CD4-positive, CD25-positive, alpha-beta regulatory T cell (primary cell): ENCODE measurements around the gene PPFIA4. TPM values are rescaled to one million over a fixed set of nuclear protein-coding genes. Genes with fewer than 3 reads are reported as not detected.

Experiments used
- ATAC-seq, 2 donors: fragments of 150-1000 bp; cut with Tn5 transposase; one replicate each; pipeline ENCODE4 v1.10.0; 2021; ENCODE audit warnings: low read depth in 2 of 2, moderate number of reproducible peaks in 2 of 2, moderate library complexity in 1 of 2
- DNase-seq, 3 donors: peaks; one replicate each; pipeline versions ENCODE4 v3.0.0 to v3.0.0-alpha.2; 2012 to 2022; ENCODE audit warnings: mixed read lengths in 1 of 3
- H3K27ac ChIP-seq: one replicate; pipeline ENCODE4 v1.7.0; 2013; ENCODE audit warnings: mild to moderate bottlenecking, low read length; ENCODE audit not compliant: insufficient read depth, poor library complexity, severe bottlenecking
- H3K27me3 ChIP-seq: one replicate; pipeline ENCODE4 v1.7.0; 2013; ENCODE audit warnings: low read length; ENCODE audit not compliant: control insufficient read depth, insufficient read depth
- H3K36me3 ChIP-seq: one replicate; pipeline ENCODE4 v1.7.0; 2013; ENCODE audit warnings: mild to moderate bottlenecking, low read length, moderate library complexity; ENCODE audit not compliant: control insufficient read depth, insufficient read depth
- H3K4me1 ChIP-seq: 2 replicates; pipeline ENCODE4 v1.7.0; 2013; ENCODE audit warnings: mild to moderate bottlenecking, low read length; ENCODE audit not compliant: insufficient read depth, control insufficient read depth, poor library complexity, severe bottlenecking
- H3K4me3 ChIP-seq: one replicate; pipeline ENCODE4 v1.7.0; 2013; ENCODE audit warnings: low read depth, mild to moderate bottlenecking, low read length, moderate library complexity
- H3K9me3 ChIP-seq, 2 experiments: 1 replicate in 1 of 2; 2 replicates in 1 of 2; pipeline ENCODE4 v1.7.0; 2013; ENCODE audit warnings: low read length in 2 of 2, mild to moderate bottlenecking in 1 of 2, moderate library complexity in 1 of 2; ENCODE audit not compliant: control insufficient read depth in 2 of 2
- H3K27ac Mint-ChIP-seq, 3 donors: one replicate each; pipeline ENCODE4 v1.8.0; 2020 to 2022; ENCODE audit warnings: mild to moderate bottlenecking in 3 of 3, mixed read lengths in 3 of 3, moderate library complexity in 2 of 3
- H3K27me3 Mint-ChIP-seq: one replicate; pipeline ENCODE4 v1.8.0; 2022; ENCODE audit warnings: mild to moderate bottlenecking, mixed read lengths
- H3K36me3 Mint-ChIP-seq: one replicate; pipeline ENCODE4 v1.8.0; 2020; ENCODE audit warnings: mixed read lengths
- H3K4me1 Mint-ChIP-seq, 4 donors: one replicate each; pipeline ENCODE4 v1.8.0; 2020 to 2022; ENCODE audit warnings: mixed read lengths in 4 of 4, mild to moderate bottlenecking in 1 of 4
- H3K4me3 Mint-ChIP-seq, 4 donors: one replicate each; pipeline ENCODE4 v1.8.0; 2020 to 2022; ENCODE audit warnings: mild to moderate bottlenecking in 4 of 4, mixed read lengths in 4 of 4, moderate library complexity in 3 of 4
- H3K9me3 Mint-ChIP-seq, 7 donors: one replicate each; pipeline ENCODE4 v1.8.0; 2020 to 2022; ENCODE audit warnings: mixed read lengths in 7 of 7, mild to moderate bottlenecking in 3 of 7, moderate library complexity in 2 of 7
- polyA plus RNA-seq, 4 donors: library from polyadenylated mRNA; unstranded; fragments of 300-500 nt; fragmentation: Illumina TruSeq; gene quantifications; one replicate each; pipeline ENCODE4 v1.2.3, GENCODE V29; 2021
- total RNA-seq: library from RNA; stranded (reverse); gene quantifications from one replicate; pipeline ENCODE4 v1.2.3, GENCODE V29; 2022

Gene PPFIA4
- total and polyA plus RNA-seq, 5 donors from 2014 or later = 0.96 TPM; not detected in 4

DNA sequence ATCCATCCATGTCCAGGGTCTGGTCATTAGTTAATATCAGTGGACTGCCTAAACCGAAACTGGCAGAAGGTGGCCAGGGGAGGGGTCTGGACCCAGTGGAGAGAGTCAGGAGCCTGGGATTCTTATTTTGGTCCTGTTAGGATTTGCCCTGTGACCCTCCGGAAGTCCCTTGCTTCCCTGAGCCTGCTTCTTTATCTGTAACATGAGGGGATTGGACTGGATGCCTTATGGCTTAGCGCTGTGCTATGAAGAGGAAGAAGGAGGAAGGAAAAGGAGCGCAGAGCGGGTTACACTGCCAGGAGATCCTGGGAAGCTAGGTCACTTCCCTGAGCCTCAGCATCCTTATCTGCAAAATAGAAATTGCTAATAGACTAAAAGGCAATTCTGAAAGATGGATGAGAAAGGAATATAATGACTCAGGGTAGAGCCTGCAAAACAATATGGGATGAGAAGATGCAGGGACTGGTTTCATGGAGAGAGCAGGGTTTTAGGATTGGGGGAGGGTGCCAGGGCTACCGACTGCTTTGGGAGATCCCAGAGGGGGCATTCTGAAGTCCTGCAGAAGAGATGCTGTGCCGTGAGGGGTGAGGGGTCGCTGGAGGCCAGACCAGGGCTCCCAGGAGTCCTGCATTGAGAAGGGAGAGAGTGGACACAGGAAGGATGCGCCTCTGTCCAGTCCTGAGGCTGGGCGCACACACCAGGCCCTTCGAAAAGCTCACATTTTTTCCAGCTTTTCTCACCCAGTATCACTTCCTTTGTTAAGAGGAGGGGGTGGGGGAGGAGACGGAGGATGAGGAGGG lies 100.8 kb downstream of the PPFIA4 start:
- DNase-seq (no peak), ATAC-seq (no peak)
- peak overlapping the region in 1 of 3 donors; percentile 29 for H3K27ac Mint-ChIP-seq
- Histone ChIP-seq H3K27me3 (peaks cover 4% of the 10 kb centered on the region), H3K4me1 (no peaks in the 10 kb centered on the region), H3K27ac (no peak overlapping the region), H3K4me3 (no peak overlapping the region), H3K36me3 (no peaks in the 10 kb centered on the region), H3K9me3 (no peaks in the 10 kb centered on the region)
- peaks cover 44% of the 10 kb centered on the region for H3K27me3 Mint-ChIP-seq
- H3K36me3 Mint-ChIP-seq = no peaks in the 10 kb centered on the region
- H3K4me1 Mint-ChIP-seq = peaks cover 0 to 10% (median 3%) of the 10 kb centered on the region in 4 donors
- peak overlapping the region in 2 of 4 donors; percentile 24 to 41 for H3K4me3 Mint-ChIP-seq
- H3K9me3 Mint-ChIP-seq = peaks cover 0 to 1% (median 0%) of the 10 kb centered on the region in 7 donors

DNA sequence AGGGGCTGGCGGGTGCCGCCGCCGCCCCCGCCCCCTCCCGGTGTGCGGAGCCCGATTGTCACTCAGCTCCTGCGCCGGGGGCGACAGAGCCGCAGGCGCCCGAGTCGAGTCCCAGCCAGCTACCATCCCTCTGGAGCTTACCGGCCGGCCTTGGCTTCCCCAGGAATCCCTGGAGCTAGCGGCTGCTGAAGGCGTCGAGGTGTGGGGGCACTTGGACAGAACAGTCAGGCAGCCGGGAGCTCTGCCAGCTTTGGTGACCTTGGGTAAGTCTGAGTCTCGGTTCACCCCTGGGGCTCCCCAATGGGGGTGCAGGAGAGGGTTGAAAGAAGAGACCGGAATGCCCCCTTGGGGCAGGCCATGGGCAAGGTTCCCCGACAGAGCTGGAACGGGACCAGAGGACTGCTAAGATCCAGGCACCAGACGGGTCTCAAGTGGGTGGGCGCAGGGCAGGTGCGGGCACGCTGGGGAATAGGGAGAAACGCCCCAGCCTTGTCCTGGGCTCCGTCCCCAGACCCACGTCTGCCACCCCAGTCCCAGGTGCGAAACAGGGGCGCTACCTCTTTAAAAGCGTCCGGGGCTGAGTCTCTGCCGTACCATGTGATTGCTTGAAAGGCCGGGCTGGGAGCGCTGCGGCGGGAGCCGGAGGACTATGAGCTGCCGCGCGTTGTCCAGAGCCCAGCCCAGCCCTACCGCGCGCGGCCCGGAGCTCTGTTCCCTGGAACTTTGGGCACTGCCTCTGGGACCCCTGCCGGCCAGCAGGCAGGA lies 101.6 kb downstream of the PPFIA4 start, which contains the start of gene ADORA1:
Gene ADORA1 (plus strand): TSS at position 61 of the 765 bp plus-strand sequence. CDS start 1,116 bp downstream, outside the sequence.
- Histone ChIP-seq H3K27me3 (peaks cover 4% of the 10 kb centered on the region), H3K36me3 (no peaks in the 10 kb centered on the region), H3K4me3 (no peak within 1 kb of the TSS), H3K9me3 (no peaks in the 10 kb centered on the region), H3K27ac (no peak within 1 kb of the TSS), H3K4me1 (no peaks in the 10 kb centered on the region)
- Mint-ChIP-seq H3K36me3 (no peaks in the 10 kb centered on the region), H3K27ac (peak within 1 kb of the TSS in 1 of 3 donors; percentile 29), H3K4me1 (peaks cover 0 to 10% (median 3%) of the 10 kb centered on the region in 4 donors), H3K9me3 (peaks cover 0 to 1% (median 0%) of the 10 kb centered on the region in 7 donors), H3K4me3 (peak within 1 kb of the TSS in 2 of 4 donors; percentile 24 to 41), H3K27me3 (peaks cover 39% of the 10 kb centered on the region)
- DNase-seq = no peak
- no peak for ATAC-seq

GRCh38 chr1:203128431-203128715 lies 102.1 kb downstream of the PPFIA4 start:
- Mint-ChIP-seq H3K9me3 (peaks cover 0 to 1% (median 0%) of the 10 kb centered on the region in 7 donors), H3K36me3 (no peaks in the 10 kb centered on the region), H3K27ac (no peak overlapping the region), H3K27me3 (peaks cover 39% of the 10 kb centered on the region), H3K4me1 (peaks cover 0 to 10% (median 3%) of the 10 kb centered on the region in 4 donors), H3K4me3 (no peak overlapping the region)
- ATAC-seq = no peak
- Histone ChIP-seq H3K27me3 (peaks cover 4% of the 10 kb centered on the region), H3K4me1 (no peaks in the 10 kb centered on the region), H3K27ac (no peak overlapping the region), H3K9me3 (no peaks in the 10 kb centered on the region), H3K4me3 (no peak overlapping the region), H3K36me3 (no peaks in the 10 kb centered on the region)
- DNase-seq = no peak

Other genes starting within 250 kb of the PPFIA4 start
- gene KDM5B, start 218.1 kb upstream of the PPFIA4 start, total RNA-seq = 77.7 TPM
- 10 to 100 TPM; 13.7 to 16.9 (median 14.5) TPM for gene KDM5B, start 218.1 kb upstream of the PPFIA4 start, polyA plus RNA-seq
- not detected for gene PCAT6, start 215.5 kb upstream of the PPFIA4 start, total RNA-seq
- gene PCAT6, start 215.5 kb upstream of the PPFIA4 start, polyA plus RNA-seq = not detected
- gene RABIF, start 137.3 kb upstream of the PPFIA4 start, total RNA-seq = 13.0 TPM
- 10 to 100 TPM; 25.1 to 30.7 (median 28.0) TPM for gene RABIF, start 137.3 kb upstream of the PPFIA4 start, polyA plus RNA-seq
- 16.5 TPM for gene KLHL12, start 99.3 kb upstream of the PPFIA4 start, total RNA-seq
- 10 to 100 TPM; 19.2 to 27.7 (median 20.6) TPM for gene KLHL12, start 99.3 kb upstream of the PPFIA4 start, polyA plus RNA-seq
- 70.0 TPM for gene ADIPOR1, start 68.2 kb upstream of the PPFIA4 start, total RNA-seq
- 100 to 1,000 TPM; 105 to 117 (median 107) TPM for gene ADIPOR1, start 68.2 kb upstream of the PPFIA4 start, polyA plus RNA-seq
- gene CYB5R1, start 59.2 kb upstream of the PPFIA4 start, total RNA-seq = 36.1 TPM
- 10 to 100 TPM; 45.9 to 69.0 (median 55.9) TPM for gene CYB5R1, start 59.2 kb upstream of the PPFIA4 start, polyA plus RNA-seq
- gene TMEM183A, start 19.1 kb upstream of the PPFIA4 start, total RNA-seq = 130 TPM
- 10 to 100 TPM; 53.6 to 73.8 (median 62.0) TPM for gene TMEM183A, start 19.1 kb upstream of the PPFIA4 start, polyA plus RNA-seq
- not detected for gene MYOG, start 59.5 kb downstream of the PPFIA4 start, total RNA-seq
- gene MYOG, start 59.5 kb downstream of the PPFIA4 start, polyA plus RNA-seq = not detected
- gene ADORA1, start 101.2 kb downstream of the PPFIA4 start, total RNA-seq = not detected
- gene ADORA1, start 101.2 kb downstream of the PPFIA4 start, polyA plus RNA-seq = not detected
- gene MYBPH, start 149.3 kb downstream of the PPFIA4 start, total RNA-seq = not detected
- not detected for gene MYBPH, start 149.3 kb downstream of the PPFIA4 start, polyA plus RNA-seq
- not detected for gene CHI3L1, start 160.2 kb downstream of the PPFIA4 start, total RNA-seq
- gene CHI3L1, start 160.2 kb downstream of the PPFIA4 start, polyA plus RNA-seq = not detected
- 0.17 TPM for gene CHIT1, start 203.2 kb downstream of the PPFIA4 start, total RNA-seq
- gene CHIT1, start 203.2 kb downstream of the PPFIA4 start, polyA plus RNA-seq = not detected